Trophoblast cell (in vitro differentiated cells and primary cell): ENCODE measurements around the gene RGS7.
A peak's percentile ranks its signal among the peaks of the same experiment; 100 is the strongest.

Experiments
- DNase-seq, 2 donors: peaks; one replicate each; pipeline ENCODE4 v3.0.0-alpha.2; 2016
- H2AFZ ChIP-seq: 2 replicates; pipeline ENCODE4 v1.6.1; 2013; ENCODE audit warnings: low read length, moderate library complexity, mild to moderate bottlenecking; ENCODE audit not compliant: insufficient read depth, poor library complexity
- H2AK5ac ChIP-seq: 2 replicates; pipeline ENCODE4 v1.6.1; 2013; ENCODE audit warnings: mild to moderate bottlenecking, low read length
- H2BK120ac ChIP-seq: 2 replicates; pipeline ENCODE4 v1.6.1; 2013; ENCODE audit warnings: low read length, mild to moderate bottlenecking, moderate library complexity; ENCODE audit not compliant: insufficient read depth, poor library complexity
- H2BK12ac ChIP-seq: 2 replicates; pipeline ENCODE4 v1.6.1; 2013; ENCODE audit warnings: mild to moderate bottlenecking, low read length, moderate library complexity
- H2BK5ac ChIP-seq: 2 replicates; pipeline ENCODE4 v1.6.1; 2013; ENCODE audit warnings: low read length, low read depth, moderate library complexity, mild to moderate bottlenecking; ENCODE audit not compliant: poor library complexity
- H3K14ac ChIP-seq: 2 replicates; pipeline ENCODE4 v1.6.1; 2013; ENCODE audit warnings: mild to moderate bottlenecking, low read length
- H3K18ac ChIP-seq: 2 replicates; pipeline ENCODE4 v1.6.1; 2013; ENCODE audit warnings: mild to moderate bottlenecking, low read length
- H3K23ac ChIP-seq: 2 replicates; pipeline ENCODE4 v1.6.1; 2013; ENCODE audit warnings: low read length
- H3K27ac ChIP-seq: 2 replicates; pipeline ENCODE4 v1.5.1; 2013; ENCODE audit warnings: low read depth, mild to moderate bottlenecking, inconsistent platforms, low read length, moderate library complexity
- H3K27me3 ChIP-seq: 2 replicates; pipeline ENCODE4 v1.6.1; 2013; ENCODE audit warnings: inconsistent platforms, mild to moderate bottlenecking, low read length, moderate library complexity; ENCODE audit not compliant: insufficient read depth
- H3K36me3 ChIP-seq, 2 experiments: 1 replicate in 1 of 2; 2 replicates in 1 of 2; pipeline ENCODE4 v1.6.1; 2013; ENCODE audit warnings: low read length in 2 of 2, mild to moderate bottlenecking in 2 of 2, moderate library complexity in 1 of 2; ENCODE audit not compliant: insufficient read depth in 2 of 2, control insufficient read depth in 1 of 2
- H3K4ac ChIP-seq: 2 replicates; pipeline ENCODE4 v1.6.1; 2013; ENCODE audit warnings: low read depth, mild to moderate bottlenecking, low read length, moderate library complexity
- H3K4me1 ChIP-seq, 2 experiments: 1 replicate in 1 of 2; 2 replicates in 1 of 2; pipeline ENCODE4 v1.6.1; 2013; ENCODE audit warnings: low read length in 2 of 2, mild to moderate bottlenecking in 2 of 2, moderate library complexity in 1 of 2; ENCODE audit not compliant: insufficient read depth in 2 of 2, control insufficient read depth in 1 of 2
- H3K4me2 ChIP-seq: 2 replicates; pipeline ENCODE4 v1.6.1; 2013; ENCODE audit warnings: inconsistent platforms, mild to moderate bottlenecking, low read length, moderate library complexity
- H3K4me3 ChIP-seq: 2 replicates; pipeline ENCODE4 v1.5.1; 2013; ENCODE audit warnings: mild to moderate bottlenecking, low read depth, low read length, inconsistent platforms
- H3K79me1 ChIP-seq: one replicate; pipeline ENCODE4 v1.6.1; 2013; ENCODE audit warnings: low read length
- H3K79me2 ChIP-seq: 2 replicates; pipeline ENCODE4 v1.6.1; 2013; ENCODE audit warnings: low read length, mild to moderate bottlenecking; ENCODE audit not compliant: control insufficient read depth, insufficient read depth, poor library complexity
- H3K9ac ChIP-seq: 2 replicates; pipeline ENCODE4 v1.6.1; 2013; ENCODE audit warnings: mild to moderate bottlenecking, low read length
- H3K9me3 ChIP-seq: 2 replicates; pipeline ENCODE4 v1.6.1; 2013; ENCODE audit warnings: low read depth, mild to moderate bottlenecking, control low read depth, inconsistent platforms, low read length; ENCODE audit not compliant: insufficient read depth
- H4K12ac ChIP-seq: 2 replicates; pipeline ENCODE4 v1.6.1; 2013; ENCODE audit warnings: low read depth, mild to moderate bottlenecking, low read length, moderate library complexity
- H4K8ac ChIP-seq: 2 replicates; pipeline ENCODE4 v1.6.1; 2013; ENCODE audit warnings: low read depth, mild to moderate bottlenecking, low read length, moderate library complexity
- H4K91ac ChIP-seq: one replicate; pipeline ENCODE4 v1.6.1; 2013; ENCODE audit warnings: low read depth, mild to moderate bottlenecking, low read length, moderate library complexity
- WGBS: extraction: QIAGEN DNeasy Blood & Tissue Kit; methylation state at CpG from one replicate; pipeline ENCODE4 v1.1.7; 2013; ENCODE audit warnings: missing lambda C conversion rate; ENCODE audit not compliant: insufficient read length, insufficient coverage; ENCODE audit errors: extremely low coverage; 5-methylcytosine and 5-hydroxymethylcytosine counted together

The RGS7 gene

GRCh38 chr1:241391926-241392710 lies 35.1 kb upstream of the RGS7 start:
- Histone ChIP-seq H3K9ac (no peak overlapping the region), H3K79me2 (no peaks in the 10 kb centered on the region), H3K27me3 (no peaks in the 10 kb centered on the region), H3K27ac (no peak overlapping the region), H3K4me1 (peaks cover 0 to 4% of the 10 kb centered on the region in 2 experiments), H4K91ac (no peak overlapping the region), H4K12ac (no peak overlapping the region), H2BK12ac (no peak overlapping the region), H3K79me1 (no peaks in the 10 kb centered on the region), H2AK5ac (no peak overlapping the region), H3K4me2 (no peak overlapping the region), H3K23ac (no peak overlapping the region), H3K36me3 (no peaks in the 10 kb centered on the region), H2BK120ac (no peak overlapping the region), H3K18ac (no peak overlapping the region), H2BK5ac (no peak overlapping the region), H3K4ac (no peak overlapping the region), H4K8ac (no peak overlapping the region), H3K4me3 (no peak overlapping the region), H3K9me3 (no peaks in the 10 kb centered on the region), H3K14ac (no peak overlapping the region), H2AFZ (no peak overlapping the region)
- WGBS, result no CpG with 5 or more reads among the region's 5 CpGs
- peak; percentile 8 to 62 for DNase-seq

- Histone ChIP-seq H3K36me3 (no peaks in the 10 kb centered on the region), H2BK120ac (no peak overlapping the region), H3K27me3 (no peaks in the 10 kb centered on the region), H3K79me1 (no peaks in the 10 kb centered on the region), H3K9ac (no peak overlapping the region), H2BK12ac (no peak overlapping the region), H4K12ac (no peak overlapping the region), H4K91ac (no peak overlapping the region), H3K4me3 (no peak overlapping the region), H2AK5ac (no peak overlapping the region), H3K27ac (no peak overlapping the region), H3K9me3 (no peaks in the 10 kb centered on the region), H3K18ac (no peak overlapping the region), H3K4me2 (no peak overlapping the region), H3K14ac (no peak overlapping the region), H3K23ac (no peak overlapping the region), H4K8ac (no peak overlapping the region), H2BK5ac (no peak overlapping the region), H3K4me1 (no peaks in the 10 kb centered on the region), H2AFZ (no peak overlapping the region), H3K79me2 (no peaks in the 10 kb centered on the region), H3K4ac (no peak overlapping the region)
- no CpG with 5 or more reads among the region's 2 CpGs for WGBS
- no peak for DNase-seq
These were observed 33.5 kb upstream of the RGS7 start for GRCh38 chr1:241390526-241390925.

- H3K4me2 ChIP-seq, result no peak overlapping the region
- no peak overlapping the region for H3K27ac ChIP-seq
- no peak for DNase-seq
- no peak overlapping the region for H2AFZ ChIP-seq
- no peak overlapping the region for H2BK120ac ChIP-seq
- no peak overlapping the region for H2AK5ac ChIP-seq
- H4K91ac ChIP-seq, result no peak overlapping the region
- H4K8ac ChIP-seq, result no peak overlapping the region
- H3K27me3 ChIP-seq, result no peaks in the 10 kb centered on the region
- no peaks in the 10 kb centered on the region for H3K4me1 ChIP-seq
- no peak overlapping the region for H3K23ac ChIP-seq
- no peaks in the 10 kb centered on the region for H3K79me1 ChIP-seq
- no peak overlapping the region for H3K18ac ChIP-seq
- no peak overlapping the region for H4K12ac ChIP-seq
- no peaks in the 10 kb centered on the region for H3K79me2 ChIP-seq
- H3K36me3 ChIP-seq, result no peaks in the 10 kb centered on the region
- no peaks in the 10 kb centered on the region for H3K9me3 ChIP-seq
- no peak overlapping the region for H3K9ac ChIP-seq
- no peak overlapping the region for H3K4me3 ChIP-seq
- H2BK12ac ChIP-seq, result no peak overlapping the region
- no CpG with 5 or more reads among the region's 3 CpGs for WGBS
- H3K4ac ChIP-seq, result no peak overlapping the region
- H2BK5ac ChIP-seq, result no peak overlapping the region
- no peak overlapping the region for H3K14ac ChIP-seq
These were observed 32.4 kb upstream of the RGS7 start for GRCh38 chr1:241389400-241389799.

- no peaks in the 10 kb centered on the region for H3K4me1 ChIP-seq
- no peaks in the 10 kb centered on the region for H3K79me1 ChIP-seq
- no peak overlapping the region for H3K9ac ChIP-seq
- no peaks in the 10 kb centered on the region for H3K27me3 ChIP-seq
- no peak overlapping the region for H3K18ac ChIP-seq
- H3K79me2 ChIP-seq, result no peaks in the 10 kb centered on the region
- H3K9me3 ChIP-seq, result no peaks in the 10 kb centered on the region
- no peaks in the 10 kb centered on the region for H3K36me3 ChIP-seq
- H2AFZ ChIP-seq, result no peak overlapping the region
- no peak overlapping the region for H2BK12ac ChIP-seq
- H3K4ac ChIP-seq, result no peak overlapping the region
- H4K12ac ChIP-seq, result no peak overlapping the region
- H3K23ac ChIP-seq, result no peak overlapping the region
- H2BK120ac ChIP-seq, result no peak overlapping the region
- H2AK5ac ChIP-seq, result no peak overlapping the region
- H2BK5ac ChIP-seq, result no peak overlapping the region
- peak; percentile 11 to 67 for DNase-seq
- no peak overlapping the region for H3K4me2 ChIP-seq
- H4K8ac ChIP-seq, result no peak overlapping the region
- no peak overlapping the region for H3K4me3 ChIP-seq
- no peak overlapping the region for H3K14ac ChIP-seq
- no peak overlapping the region for H4K91ac ChIP-seq
- no peak overlapping the region for H3K27ac ChIP-seq
These were observed 30.2 kb upstream of the RGS7 start for GRCh38 chr1:241387216-241387615.
